Nephron progenitor cell (in vitro differentiated cells): ENCODE data around the gene USP7.

Experiments
- DNase-seq: peaks from one replicate; pipeline ENCODE4 v3.0.0; 2021
- H3K27ac Mint-ChIP-seq: 2 replicates; pipeline ENCODE4 v1.8.0; 2021; ENCODE audit warnings: mild to moderate bottlenecking, moderate library complexity, mixed read lengths
- H3K27me3 Mint-ChIP-seq: 2 replicates; pipeline ENCODE4 v1.8.0; 2021; ENCODE audit warnings: mild to moderate bottlenecking, low read depth, mixed read lengths; ENCODE audit not compliant: poor library complexity
- H3K36me3 Mint-ChIP-seq: 2 replicates; pipeline ENCODE4 v1.8.0; 2021; ENCODE audit warnings: low read depth, mixed read lengths
- H3K4me1 Mint-ChIP-seq: 2 replicates; pipeline ENCODE4 v1.8.0; 2021; ENCODE audit warnings: mixed read lengths
- H3K4me3 Mint-ChIP-seq: 2 replicates; pipeline ENCODE4 v1.8.0; 2021; ENCODE audit warnings: mild to moderate bottlenecking, moderate library complexity, mixed read lengths
- H3K9me3 Mint-ChIP-seq: 2 replicates; pipeline ENCODE4 v1.8.0; 2021; ENCODE audit warnings: mild to moderate bottlenecking, moderate library complexity, mixed read lengths
- CTCF ChIP-seq: fragments of 200-600 bp; sonication (generic); IDR thresholded peaks from 2 replicates; pipeline ENCODE4 v1.5.0; 2021; ENCODE audit warnings: antibody characterized with exemption

USP7 gene

DNA sequence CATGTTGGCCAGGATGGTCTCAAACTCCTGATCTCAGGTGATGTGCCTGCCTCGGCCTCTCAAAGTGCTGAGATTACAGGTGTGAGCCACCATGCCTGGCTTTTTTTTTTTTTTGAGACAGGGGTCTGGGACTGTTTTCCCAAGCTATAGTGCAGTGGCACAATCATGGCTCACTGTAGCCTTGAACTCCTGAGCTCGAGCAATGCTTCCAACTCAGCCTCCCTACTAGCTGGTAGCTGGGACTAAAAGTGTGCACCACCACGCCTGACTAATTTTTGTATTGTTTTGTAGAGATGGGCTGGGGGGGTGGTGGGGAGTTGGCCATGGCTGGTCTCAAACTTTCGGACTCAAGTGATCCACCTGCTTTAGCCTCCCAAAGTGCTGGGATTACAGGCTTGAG is 36.1 kb upstream of the USP7 start:
- Mint-ChIP-seq H3K27ac (no peak overlapping the region), H3K4me3 (no peak overlapping the region), H3K9me3 (no peaks in the 10 kb centered on the region), H3K27me3 (no peaks in the 10 kb centered on the region), H3K4me1 (no peaks in the 10 kb centered on the region), H3K36me3 (no peaks in the 10 kb centered on the region)
- no peak for TF ChIP-seq CTCF
- no peak for DNase-seq

- DNase-seq: no peak
- no peaks in the 10 kb centered on the region for H3K27me3 Mint-ChIP-seq
- no peak for TF ChIP-seq CTCF
- no peak overlapping the region for H3K4me3 Mint-ChIP-seq
- H3K4me1 Mint-ChIP-seq: no peaks in the 10 kb centered on the region
- H3K9me3 Mint-ChIP-seq: no peaks in the 10 kb centered on the region
- no peak overlapping the region for H3K27ac Mint-ChIP-seq
- no peaks in the 10 kb centered on the region for H3K36me3 Mint-ChIP-seq
These were observed 34.4 kb upstream of the USP7 start for GRCh38 chr16:8998108-8998507.

DNA sequence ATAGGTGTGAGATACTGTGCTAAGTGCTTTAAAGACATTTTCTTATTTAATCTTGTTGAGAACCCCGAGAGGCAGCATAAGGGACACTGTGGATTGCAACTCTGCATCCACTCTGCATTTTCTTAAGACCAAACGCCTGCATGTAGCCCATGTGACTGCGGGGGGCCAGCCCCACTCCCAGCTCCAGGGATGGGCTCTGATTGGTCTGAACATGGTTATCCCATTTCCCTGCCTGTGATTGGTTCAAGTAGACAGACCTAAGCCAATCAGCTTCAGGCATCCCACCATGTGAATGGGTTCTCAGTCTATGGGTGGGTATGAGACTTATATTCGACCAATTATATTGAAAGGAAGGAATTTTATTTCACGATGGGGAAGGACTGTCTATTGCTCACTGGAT is 33.2 kb upstream of the USP7 start:
- DNase-seq: no peak
- H3K27ac Mint-ChIP-seq: no peak overlapping the region

DNA sequence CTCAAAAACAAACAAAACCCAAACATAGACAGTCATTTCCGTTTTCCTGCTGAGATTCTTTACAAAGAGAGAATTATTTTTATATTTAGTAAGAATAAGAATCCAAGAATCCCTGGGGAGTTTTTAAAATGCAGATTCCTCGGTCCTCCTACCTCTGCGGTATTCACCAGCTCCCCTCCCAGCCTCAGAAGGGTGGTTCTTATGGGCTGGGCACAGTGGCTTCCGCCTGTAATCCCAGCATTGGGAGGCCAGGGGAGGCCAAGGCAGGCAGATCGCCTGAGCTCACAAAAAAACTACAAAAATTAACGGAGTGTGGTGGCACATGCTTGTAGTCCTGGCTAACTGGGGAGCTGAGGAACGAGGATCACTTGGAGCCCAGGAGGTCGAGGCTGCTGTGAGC is 26.7 kb upstream of the USP7 start:
- H3K27ac Mint-ChIP-seq: no peak overlapping the region
- TF ChIP-seq CTCF: no peak
- H3K4me1 Mint-ChIP-seq: peaks cover 6% of the 10 kb centered on the region
- no peak overlapping the region for H3K4me3 Mint-ChIP-seq
- DNase-seq: no peak
- H3K9me3 Mint-ChIP-seq: no peaks in the 10 kb centered on the region
- H3K36me3 Mint-ChIP-seq: no peaks in the 10 kb centered on the region
- peaks cover 12% of the 10 kb centered on the region for H3K27me3 Mint-ChIP-seq

More for the DNA sequence above, 33.2 kb upstream of the USP7 start:
- H3K4me3 Mint-ChIP-seq: no peak overlapping the region
- H3K9me3 Mint-ChIP-seq: no peaks in the 10 kb centered on the region
- H3K27me3 Mint-ChIP-seq: no peaks in the 10 kb centered on the region
- no peaks in the 10 kb centered on the region for H3K4me1 Mint-ChIP-seq
- no peaks in the 10 kb centered on the region for H3K36me3 Mint-ChIP-seq
- TF ChIP-seq CTCF: no peak

- no peak for TF ChIP-seq CTCF
- peak overlapping the region; percentile 42 for H3K27ac Mint-ChIP-seq
- peaks cover 6% of the 10 kb centered on the region for H3K4me1 Mint-ChIP-seq
These were observed 25.6 kb upstream of the USP7 start for GRCh38 chr16:8989099-8989878.

DNA sequence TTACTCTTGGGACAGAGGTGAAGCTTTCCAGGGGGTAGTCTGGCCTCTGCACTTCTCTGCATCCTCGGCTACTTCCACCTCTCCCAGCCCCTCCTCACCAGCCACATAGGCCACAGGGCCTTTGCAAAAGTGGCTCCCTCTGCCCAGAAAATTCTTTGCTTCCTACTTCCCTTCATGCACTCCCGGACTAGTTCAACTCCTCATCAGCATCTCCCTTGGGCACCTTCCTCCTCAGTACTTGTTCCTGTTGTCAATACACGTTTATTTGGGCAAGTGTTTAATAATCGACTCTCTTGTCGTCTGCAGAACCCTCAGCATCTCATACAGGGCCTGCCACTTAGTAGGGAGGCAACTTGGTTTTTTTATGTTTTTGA is 23.1 kb upstream of the USP7 start:
- no peak for TF ChIP-seq CTCF
- H3K9me3 Mint-ChIP-seq: peaks cover 4% of the 10 kb centered on the region
- no peak overlapping the region for H3K4me3 Mint-ChIP-seq
- no peak overlapping the region for H3K27ac Mint-ChIP-seq
- no peaks in the 10 kb centered on the region for H3K36me3 Mint-ChIP-seq
- H3K4me1 Mint-ChIP-seq: peaks cover 6% of the 10 kb centered on the region
- H3K27me3 Mint-ChIP-seq: peaks cover 32% of the 10 kb centered on the region
- no peak for DNase-seq

More at GRCh38 chr16:8989099-8989878, 25.6 kb upstream of the USP7 start:
- Mint-ChIP-seq H3K27me3 (peaks cover 19% of the 10 kb centered on the region), H3K4me3 (no peak overlapping the region), H3K36me3 (no peaks in the 10 kb centered on the region), H3K9me3 (no peaks in the 10 kb centered on the region)
- DNase-seq: no peak
